Measurements from ENCODE around the gene EGFL6.

EGFL6 gene, protein sequence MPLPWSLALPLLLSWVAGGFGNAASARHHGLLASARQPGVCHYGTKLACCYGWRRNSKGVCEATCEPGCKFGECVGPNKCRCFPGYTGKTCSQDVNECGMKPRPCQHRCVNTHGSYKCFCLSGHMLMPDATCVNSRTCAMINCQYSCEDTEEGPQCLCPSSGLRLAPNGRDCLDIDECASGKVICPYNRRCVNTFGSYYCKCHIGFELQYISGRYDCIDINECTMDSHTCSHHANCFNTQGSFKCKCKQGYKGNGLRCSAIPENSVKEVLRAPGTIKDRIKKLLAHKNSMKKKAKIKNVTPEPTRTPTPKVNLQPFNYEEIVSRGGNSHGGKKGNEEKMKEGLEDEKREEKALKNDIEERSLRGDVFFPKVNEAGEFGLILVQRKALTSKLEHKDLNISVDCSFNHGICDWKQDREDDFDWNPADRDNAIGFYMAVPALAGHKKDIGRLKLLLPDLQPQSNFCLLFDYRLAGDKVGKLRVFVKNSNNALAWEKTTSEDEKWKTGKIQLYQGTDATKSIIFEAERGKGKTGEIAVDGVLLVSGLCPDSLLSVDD

DNA sequence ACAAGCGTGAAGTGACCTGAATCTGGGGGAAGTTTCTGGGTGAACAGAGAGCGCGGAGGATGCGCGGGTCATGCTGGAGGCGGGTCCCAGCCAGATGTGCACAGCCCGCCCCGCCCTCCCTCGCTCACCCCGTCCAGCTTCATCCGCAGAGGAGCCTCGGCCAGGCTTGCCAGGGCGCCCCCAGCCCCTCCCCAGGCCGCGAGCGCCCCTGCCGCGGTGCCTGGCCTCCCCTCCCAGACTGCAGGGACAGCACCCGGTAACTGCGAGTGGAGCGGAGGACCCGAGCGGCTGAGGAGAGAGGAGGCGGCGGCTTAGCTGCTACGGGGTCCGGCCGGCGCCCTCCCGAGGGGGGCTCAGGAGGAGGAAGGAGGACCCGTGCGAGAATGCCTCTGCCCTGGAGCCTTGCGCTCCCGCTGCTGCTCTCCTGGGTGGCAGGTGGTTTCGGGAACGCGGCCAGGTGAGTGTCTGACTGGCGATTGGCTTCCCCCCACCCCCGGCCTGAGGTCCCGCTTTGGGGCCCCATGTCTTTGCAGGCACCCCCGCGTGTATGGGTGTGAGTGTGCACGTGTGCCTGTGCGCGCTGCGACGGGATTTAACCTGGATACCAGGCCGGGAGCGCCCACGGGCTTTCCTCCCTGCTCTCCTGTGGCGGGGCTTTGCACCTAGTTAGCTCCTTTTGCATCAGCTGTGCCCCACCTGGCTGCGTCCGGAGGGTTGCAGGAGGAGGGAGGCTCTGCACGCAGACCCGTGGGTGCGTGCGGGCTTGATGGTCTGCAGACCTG, at the start of gene EGFL6:
EGFL6 (plus strand) TSS at position 123 of the 782 bp plus-strand sequence; CDS start at position 384, 261 bp downstream.
- DNase-seq, result no peak

DNA sequence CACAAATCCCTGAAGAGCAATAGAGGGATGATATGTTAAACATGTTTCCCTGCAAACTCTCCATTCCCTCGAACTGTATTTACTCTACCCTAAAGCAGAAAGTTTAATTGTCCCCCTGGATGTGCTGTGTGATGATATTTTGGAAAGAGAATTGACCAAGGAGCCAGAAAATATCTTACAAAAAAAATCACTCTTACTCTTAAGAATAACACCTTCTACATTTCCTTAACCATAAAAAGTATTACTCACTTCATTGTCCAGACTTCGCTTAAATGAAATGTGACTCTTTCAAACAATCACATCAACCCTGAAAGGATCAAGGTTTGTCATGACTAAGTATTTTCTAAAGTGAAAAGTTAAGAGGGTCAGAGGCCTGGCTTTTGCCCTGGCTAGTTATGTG, 49.0 kb upstream of the EGFL6 start:
- DNase-seq, result no peak

DNA sequence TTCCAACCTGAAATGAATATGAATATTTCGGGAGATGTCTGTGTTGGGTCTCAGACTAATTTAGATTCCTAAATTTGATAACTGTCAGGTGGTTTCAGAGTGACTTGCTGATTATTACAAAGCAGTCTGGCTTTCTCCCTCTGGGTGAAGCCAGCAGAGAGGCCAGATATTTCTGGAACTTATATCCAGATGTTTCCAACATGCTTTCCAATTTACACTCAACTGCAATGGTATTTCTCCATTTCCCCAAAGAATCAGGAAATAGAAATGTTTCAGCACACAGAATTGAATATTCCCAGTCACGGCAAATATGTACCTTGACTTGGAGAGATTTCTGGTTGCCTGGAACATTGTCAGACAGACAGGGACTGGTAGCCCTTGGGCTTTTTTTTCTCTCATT, 48.5 kb upstream of the EGFL6 start:
- no peak for DNase-seq

DNA sequence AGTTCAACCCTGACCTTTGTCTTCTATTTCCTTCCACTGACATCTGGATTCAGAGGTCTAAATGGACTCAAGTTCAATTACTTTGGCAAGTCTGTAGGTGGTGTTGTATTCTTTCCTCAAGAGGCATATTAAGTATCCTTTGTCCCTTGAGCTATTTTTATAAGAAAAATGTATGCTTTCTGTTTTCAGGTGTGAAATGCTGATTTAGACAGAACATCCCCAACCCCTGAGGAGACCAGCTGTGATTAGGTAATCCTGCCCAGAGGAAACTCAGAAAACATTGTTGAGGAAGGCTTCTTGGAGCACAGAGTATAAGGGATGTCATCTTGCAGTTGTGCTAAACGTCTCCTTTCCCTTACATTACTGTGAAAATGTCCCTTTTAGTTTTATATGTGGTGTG, 46.6 kb upstream of the EGFL6 start:
- DNase-seq, result no peak

DNA sequence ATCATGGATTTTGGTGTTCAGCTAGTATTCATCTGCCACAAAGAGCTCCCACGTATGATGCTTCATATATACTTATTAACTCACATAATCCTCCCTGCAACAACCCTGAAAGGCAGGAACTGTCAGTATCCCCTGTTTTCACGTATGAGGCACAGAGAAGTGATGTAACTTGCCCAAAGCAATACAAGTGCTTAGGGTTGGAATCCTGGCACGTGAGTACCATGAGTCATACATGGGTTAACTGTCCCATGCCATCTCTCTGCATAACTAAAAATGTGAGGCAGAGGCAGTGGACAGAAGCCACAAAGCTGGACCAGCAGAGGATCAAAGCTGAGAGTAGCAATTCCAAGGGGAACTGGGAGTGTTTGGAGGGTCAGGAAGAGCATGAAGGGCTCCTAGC, 35.7 kb upstream of the EGFL6 start:
- DNase-seq, result no peak

DNA sequence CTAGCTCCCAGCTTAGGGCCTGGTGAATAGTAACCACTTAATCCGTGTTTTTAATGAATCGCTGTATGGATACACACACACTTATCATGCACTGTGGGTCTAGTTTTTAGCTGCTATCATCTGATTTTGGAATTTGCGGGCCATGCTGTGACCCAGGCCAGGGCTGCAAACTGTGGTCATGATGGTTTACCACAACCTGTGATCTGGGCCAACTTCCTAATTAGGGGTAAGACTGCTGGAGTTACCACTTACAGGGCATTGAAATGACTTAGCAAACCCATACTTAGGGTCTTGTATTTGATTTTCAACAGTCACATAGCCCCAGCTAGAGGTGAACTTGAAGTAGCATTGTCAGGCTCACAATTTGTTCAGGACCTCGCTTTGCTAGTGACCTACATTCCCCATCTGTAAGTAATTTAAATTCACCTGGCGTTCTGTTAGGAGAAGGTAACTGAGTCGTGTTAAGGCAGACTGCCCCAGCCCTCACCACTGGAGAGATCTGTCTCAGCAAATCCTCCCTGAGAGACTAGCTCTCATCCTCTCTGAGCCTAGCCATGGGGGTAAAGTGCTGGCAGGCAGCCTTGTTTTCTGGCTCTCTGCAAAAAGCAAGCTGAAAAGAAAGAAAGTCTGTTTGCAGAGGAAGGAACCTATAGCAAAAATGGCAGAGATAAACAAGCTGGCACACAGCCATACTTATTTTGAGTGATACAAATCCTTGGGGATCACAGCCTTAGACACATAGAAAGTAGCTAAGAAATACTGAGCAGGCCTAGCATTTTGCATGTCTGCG, 33.8 kb upstream of the EGFL6 start:
- no peak for DNase-seq

DNA sequence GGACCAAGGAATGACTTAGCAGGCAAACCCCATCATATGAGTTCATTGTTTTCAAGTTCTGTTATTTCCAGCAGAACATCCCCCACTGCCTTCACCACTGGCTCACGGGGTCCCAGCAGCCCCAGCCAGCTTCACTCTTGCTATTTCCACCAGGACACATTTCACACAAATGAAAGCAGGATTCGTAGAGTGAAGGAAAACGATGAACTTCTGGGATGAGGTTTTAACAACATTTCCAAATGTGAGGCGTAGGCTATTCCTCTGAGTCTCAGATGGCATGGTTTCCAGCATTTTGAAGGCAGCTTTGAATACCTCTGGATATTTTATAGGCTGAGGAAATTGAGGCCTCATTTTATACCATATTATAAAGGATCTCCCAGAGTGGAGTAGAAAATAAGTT, 32.9 kb upstream of the EGFL6 start:
- DNase-seq, result no peak

DNA sequence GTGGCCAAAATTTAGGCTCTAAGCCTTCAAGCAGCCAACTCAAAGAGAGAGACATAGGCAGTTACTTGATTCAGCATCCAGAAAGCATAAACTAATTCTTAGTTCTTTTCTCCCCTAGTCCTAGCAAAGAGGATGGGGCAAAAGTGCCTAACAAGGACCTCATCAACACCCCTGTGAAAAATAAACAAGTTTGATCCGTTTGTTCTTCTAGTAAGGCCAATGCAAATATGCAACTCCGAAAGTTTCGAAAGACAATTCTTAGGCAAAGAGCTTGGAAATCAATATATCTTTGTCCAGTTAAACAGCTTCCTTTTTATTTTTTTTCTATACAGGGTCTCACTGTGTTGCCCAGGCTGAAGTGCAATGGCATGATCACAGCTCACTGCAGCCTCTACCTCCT, 31.0 kb upstream of the EGFL6 start:
- DNase-seq, result no peak

DNA sequence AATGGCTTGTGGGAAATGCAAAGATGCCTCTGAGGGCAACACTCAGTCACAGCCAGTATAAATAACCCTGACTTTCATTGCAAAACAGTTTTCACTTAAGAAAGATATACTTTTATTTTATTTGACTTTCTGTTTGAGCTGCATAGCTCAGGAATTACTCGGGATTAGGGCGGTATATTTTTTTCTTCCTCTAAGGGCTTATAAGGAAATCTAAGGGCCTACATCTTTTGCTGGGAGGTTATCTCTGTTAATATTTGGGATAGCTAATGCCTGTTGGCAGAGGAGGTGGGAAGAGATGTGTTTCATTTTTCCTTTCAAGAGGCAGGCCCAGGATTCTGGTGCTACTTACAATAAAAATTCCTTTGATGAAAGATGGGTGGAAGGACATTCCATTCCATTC, 28.8 kb upstream of the EGFL6 start:
- no peak for DNase-seq

DNA sequence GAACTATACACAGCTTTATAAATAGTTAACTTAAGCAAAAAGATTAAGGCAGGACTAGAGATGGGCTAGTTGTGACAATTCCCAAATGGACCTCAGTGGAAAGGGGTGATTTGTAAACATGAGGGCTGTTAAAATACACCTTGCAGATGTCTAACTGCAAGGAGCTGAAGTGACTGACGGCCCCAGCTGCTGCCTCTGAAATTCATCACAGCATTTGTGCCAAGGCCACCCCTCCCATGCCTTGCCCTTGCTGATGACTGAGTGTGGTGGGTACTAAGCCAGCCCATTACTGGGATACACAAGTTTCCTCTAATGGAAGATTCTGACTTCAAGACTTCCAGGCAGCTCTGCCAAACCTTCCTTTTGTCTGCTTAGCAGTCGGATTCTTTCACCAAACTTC, 23.7 kb upstream of the EGFL6 start:
- DNase-seq, result no peak

DNA sequence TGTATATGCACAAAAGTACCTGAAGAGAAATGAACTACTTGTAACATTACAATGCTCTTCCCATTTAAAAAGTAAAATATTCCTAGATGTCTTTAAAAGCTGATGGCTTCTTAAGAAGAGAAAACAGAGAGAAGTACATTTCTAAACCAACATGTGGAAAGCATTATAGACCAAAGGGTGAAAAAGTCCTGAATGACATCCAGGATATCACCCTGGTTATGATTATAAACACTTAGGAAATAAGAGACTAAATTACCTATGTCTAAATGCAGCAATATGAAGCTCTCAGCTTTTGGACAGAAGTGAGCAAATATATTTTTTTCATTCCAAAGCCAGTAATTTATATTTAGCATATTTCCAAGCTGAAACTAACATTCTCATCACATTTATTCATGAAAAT, 21.7 kb upstream of the EGFL6 start:
- DNase-seq, result no peak

DNA sequence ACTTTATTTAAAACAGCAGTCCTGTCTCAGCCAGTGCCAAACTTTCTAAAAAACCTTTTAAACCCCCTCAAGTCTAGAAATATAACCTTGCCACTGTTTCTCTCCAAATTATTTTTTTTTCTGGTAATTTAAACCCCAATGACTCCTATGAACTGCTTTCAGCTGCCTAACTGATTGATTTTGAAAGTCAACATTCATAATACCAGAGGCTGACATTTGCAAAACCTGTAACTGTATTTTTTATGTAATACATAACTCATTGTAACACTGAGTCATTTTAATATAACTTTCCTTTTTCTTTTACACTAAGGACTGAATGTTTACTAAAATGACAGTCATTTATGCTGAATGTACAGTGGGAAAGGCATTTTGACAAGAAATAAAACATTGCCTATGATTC, 19.1 kb upstream of the EGFL6 start:
- no peak for DNase-seq

DNA sequence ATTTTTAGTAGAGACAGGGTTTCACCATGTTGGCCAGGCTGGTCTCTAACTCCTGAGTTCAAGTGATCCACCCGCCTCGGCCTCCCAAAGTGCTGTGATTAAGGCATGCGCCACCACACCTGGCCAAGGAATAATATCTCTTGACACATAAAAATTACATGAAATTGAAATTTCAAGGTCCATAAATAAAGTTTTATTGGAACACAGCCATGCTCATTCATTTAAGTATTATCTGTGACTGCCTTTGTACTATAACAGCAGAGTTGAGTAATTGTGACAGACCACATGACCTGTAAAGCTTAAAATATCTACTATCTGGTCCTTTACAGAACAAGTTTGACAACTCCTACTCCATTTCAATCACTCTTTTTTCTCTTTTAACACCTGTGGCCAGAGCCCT, 17.8 kb upstream of the EGFL6 start:
- DNase-seq, result no peak

DNA sequence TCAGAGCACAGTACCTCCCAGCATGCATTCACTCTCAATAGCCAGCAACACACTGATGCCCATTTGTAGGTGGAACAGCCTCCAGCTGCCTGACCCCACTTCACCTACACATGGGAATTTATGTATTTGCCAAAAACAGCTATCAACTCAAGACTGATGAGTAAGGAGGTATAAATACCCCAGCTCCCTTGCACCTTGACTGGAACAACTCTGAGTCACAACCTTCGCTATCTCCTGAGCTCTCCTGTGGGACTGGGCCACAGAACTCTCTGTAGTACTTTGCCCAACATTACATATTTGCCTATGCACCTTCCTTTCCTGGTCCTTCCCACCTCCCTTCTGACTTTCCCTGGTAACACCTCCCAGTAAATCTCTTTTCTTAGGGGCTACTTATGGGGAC, 16.5 kb upstream of the EGFL6 start:
- no peak for DNase-seq

DNA sequence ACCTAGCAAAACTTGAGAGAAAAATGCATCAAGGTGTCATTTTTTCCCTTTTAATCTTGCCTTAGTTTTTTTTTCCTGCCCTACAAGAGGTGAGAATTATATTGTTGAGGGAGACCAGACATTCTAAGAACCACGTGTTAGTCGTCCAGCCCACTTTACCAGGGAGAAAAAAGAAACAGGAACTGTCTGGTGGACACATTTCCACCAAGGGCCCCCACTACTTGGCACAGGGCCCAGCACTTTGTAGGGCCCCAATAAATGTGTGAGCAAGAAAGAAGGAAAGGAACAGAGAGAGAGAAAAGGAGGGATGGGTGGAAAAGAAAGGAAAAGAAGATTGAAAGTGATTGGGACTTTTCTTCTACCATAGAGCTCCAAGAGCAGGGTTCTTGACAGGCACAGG, 3.9 kb upstream of the EGFL6 start:
- no peak for DNase-seq

DNA sequence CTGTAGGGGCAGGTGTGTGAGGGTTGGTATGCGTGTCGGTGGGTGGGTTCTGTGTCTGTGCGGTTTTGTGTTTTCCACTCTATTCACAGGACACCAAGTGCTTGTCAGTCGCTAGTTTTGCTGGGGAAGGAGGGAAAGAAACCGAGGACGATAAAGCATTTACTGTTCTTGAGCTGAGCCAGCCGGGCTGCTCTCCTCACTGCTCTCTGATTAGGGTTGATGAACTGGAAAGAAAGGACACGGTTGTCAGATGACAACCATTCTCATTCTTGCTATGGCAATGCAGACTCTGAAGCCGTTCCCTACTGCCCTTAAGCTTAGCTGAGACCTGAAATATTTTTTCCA, 832 bp downstream of the EGFL6 start:
- DNase-seq, result no peak

DNA sequence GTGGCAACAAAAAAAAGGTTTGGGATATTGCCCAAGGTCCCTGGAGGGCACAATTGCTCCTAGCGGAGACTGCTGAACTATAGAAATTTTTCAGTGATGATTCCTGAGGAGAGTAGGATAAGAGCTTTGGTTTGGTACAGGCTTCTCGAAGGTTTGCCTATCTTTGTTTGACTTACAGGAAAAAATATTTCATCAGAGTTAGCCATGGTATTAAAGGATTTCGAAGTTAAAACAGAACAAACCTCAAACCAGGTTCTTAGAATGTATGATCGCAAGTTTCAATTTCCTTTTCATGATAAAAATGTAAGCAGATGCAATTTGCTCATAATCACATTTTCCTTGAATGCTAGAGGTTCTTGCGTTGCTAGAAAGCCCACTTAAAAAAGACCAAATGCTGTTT, 1.7 kb downstream of the EGFL6 start:
- no peak for DNase-seq

DNA sequence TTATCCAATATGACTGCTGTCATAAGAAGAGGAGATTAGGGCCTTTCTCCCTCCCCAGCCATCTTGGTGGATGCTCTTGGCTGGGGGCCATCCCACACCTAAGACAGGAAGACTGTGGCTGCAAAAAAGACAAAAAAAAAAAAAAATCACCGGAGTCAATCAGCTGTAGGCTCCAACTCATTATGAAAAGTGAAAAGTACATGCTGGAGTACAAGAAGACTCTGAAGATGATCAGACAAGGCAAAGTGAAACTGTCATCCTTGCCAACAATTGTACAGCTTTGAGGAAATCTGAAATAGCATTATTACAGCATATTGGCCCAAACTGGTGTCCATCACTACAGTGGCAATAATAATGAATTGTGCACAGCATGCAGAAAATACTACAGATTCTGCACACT, 5.2 kb downstream of the EGFL6 start:
- no peak for DNase-seq

DNA sequence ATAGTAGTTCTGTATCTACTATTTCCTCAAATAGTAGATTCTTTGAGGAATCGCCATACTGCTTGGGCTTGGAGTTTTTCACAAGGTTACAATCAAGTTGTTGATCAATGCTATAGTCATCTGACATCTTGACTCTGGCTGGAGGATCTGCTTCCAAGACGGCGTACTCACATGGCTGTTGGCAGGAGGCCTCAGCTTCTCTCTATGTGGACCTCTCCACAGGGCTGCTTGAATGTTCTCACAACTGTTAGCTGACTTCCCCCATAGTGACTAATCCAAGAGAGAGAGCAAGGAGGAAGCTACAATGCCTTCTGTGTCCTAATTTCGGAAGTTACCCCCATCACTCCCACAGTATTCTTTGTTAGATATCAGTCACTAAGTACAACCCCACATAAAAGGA, 10.3 kb downstream of the EGFL6 start:
- no peak for DNase-seq

DNA sequence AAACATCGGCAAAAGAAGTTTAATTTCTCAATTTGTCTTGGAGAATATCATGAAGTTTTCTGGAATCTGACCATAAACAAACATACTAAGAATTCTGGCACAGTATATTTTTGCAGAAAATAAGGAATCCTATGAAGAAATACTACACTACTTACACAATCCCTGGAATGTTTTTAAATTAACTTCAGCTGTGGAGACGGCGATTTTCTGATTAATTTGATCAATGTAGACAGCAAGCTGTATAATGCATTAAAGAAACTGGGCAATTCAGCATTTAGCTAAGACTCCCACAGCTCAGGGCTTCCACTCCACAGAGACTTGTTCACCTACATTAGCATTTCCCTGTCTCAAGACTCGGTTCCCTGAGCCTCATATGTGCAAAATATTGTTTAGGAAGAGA, 12.2 kb downstream of the EGFL6 start:
- DNase-seq, result no peak

DNA sequence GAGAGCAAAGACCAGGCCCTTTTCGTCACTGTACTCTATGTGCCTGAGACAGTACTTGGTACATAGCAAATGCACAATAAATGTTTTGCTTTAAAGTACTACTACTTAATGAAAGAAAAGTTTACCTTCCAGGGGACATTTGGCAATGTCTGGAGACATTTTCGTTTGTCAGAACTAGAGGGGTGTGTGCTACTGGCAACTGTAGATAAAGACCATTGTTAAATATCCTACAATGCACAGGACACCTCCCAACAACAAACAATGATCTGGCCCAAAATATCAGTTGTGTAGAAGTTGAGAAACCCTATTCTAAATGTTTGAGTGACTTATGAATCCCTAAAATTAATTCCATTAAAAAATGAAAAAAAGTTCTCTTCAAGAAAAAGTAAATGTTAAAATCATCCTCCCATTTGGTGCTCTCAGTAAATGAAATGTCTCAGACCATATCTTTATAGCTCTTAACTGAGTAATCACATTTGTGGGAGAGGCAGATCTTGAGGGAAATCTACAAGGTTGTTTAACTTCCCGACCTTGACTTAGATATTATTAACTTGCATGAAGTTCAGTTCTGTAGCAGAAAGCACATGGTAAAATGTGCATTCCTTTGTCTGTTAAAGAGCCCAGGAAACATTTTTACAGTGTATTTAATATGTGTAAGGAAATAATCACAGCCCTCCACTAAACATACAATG, 18.5 kb downstream of the EGFL6 start:
- DNase-seq, result no peak

DNA sequence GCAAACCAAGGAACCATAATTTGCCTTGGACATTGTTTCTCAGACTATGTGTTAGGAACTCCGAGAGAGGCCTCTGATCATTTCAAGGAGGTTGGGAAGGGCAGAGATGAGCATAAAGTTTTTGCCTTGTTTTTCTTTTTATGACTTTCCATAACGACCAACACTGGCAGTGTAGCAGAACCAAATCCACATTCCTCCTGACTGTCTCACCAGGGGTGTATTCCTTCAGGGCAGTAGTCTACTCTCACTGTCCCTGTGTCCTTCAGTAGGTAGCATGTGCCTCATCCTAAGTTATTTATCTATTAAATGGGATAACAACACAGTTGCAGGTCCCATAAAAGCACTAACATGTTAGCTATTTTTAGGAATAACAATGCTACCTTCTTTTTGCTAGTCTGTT, 20.8 kb downstream of the EGFL6 start:
- DNase-seq, result no peak

DNA sequence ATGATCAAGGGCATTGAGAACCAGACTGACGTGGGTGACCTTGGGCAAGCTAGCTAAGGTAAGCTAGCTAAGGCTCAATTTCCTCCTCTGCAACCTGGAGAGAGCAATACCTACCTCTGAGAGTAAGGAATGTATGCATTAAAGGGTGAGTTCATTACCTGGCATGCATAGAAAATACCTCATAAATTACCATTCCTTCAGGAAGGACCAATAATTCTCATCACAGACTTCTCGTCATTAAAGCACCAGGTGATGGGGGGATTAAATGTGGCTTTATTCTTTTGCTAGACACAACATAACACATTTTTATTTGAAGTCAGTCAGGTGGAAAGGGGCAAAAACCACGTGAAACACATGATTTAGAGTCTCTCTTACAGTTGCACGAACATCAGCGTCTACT, 21.5 kb downstream of the EGFL6 start:
- DNase-seq, result no peak

Measured in NK-92 treated with Interleukin-12 subunit alpha and Interleukin-12 subunit beta, amount 100 ng/mL, for 24 hours (cell line).